Renal cortex interstitium (tissue), 11 donors: ENCODE data around the gene FOXE3. TPM values are rescaled to one million over a fixed set of nuclear protein-coding genes. Genes with fewer than 3 reads are reported as not detected.

Source experiments
- DNase-seq, 11 donors: peaks; one replicate each; pipeline ENCODE4 v3.0.0-alpha.2; 2013; ENCODE audit warnings: low read depth in 9 of 11, low spot score in 4 of 11; ENCODE audit errors: extremely low read depth in 1 of 11
- polyA plus RNA-seq, 3 donors: library from polyadenylated mRNA; unstranded; fragments of 120-200 nt; gene quantifications; one replicate each; pipeline ENCODE4 v1.2.1, GENCODE V29; 2013; ENCODE audit not compliant: insufficient read length in 3 of 3

Gene FOXE3
- polyA plus RNA-seq, 3 donors, result 0.18 to 0.20 (median 0.19) TPM

DNA sequence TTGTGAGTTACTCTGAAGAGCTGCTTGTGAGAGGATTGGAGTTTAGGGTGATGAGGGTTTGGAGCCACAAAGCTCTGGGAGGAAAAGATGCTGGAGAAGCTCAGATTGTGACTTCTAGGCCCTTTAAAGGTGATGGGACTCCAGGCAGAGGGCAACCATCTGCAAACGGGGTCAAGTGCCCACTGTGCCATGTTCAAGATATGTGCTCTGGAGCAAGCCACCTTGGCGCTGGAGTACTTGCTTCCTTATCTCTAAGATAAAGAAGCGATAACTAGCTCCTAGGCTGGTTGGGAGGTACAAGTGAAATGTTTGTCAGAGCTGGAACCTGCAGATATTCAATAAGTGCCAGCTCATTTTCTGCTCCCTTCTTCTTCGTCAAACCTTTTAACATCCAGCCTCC lies 14.3 kb upstream of the FOXE3 start:
- DNase-seq, result no peak

DNA sequence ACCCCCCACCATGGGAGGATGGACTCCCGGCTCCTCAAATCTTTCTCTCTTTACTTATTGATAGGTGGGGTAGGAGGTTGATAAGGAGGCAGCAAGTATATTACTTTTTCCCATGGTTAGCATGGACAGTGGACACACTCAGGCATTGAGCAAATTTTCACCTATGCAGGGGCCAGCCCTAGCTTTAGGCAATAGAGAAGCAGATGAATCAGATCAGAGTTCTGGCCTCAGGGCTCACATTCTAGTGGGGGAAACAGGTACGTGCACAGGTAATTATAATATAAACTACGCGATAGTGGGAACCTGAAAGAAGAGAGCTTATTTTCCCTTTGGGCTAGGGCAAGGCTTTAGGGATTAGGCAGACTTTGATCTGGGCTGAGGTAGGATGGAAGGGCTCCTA lies 13.5 kb upstream of the FOXE3 start:
- DNase-seq, result no peak

DNA sequence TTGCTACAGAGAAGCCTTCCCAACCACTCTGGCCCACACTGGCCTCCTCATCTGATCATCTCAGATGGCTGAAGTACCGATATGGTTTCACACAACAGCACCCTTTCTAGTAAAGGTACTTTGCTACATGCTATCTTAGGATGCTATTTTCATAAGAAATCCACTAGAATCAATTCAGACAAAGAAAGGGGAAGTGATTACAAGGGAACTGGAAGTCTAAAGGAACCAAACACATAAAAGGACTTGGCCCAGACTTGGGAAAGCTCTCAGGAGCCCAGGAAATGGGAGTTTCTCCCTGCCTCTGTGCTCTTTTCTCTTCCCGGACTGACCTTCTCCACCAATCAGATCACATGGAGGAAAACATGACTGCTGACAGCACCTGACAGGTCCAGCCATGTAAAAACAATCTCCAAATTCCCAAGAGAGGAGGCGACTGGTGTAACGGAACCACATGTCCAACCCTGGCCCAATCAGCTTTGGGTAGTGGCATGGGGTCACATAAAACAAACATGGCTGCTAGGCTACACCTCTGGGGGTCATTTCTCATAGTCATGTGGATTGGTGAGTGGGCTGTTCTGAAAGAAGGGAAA lies 12.7 kb upstream of the FOXE3 start:
- DNase-seq, result no peak

DNA sequence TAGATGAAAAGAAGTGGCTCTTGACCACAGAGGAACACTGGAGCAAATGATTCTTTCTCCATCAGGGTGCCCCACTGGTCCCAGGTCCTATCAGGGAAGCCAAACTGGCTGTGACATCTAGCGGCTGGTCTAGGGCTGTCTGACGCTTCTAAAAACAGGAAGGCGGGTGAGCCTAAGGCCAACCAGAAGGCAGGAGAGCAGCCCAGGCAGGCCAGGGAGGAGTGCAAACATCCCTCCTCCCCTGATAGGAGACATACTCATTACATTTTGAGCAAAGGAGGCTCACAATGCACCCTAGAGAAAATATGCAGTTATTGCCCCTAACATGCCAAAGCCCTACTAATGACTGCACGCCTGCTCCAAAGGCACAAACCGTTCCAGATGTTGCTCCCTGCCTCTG lies 10.4 kb upstream of the FOXE3 start:
- peak in 1 of 11 donors; percentile 17 for DNase-seq

DNA sequence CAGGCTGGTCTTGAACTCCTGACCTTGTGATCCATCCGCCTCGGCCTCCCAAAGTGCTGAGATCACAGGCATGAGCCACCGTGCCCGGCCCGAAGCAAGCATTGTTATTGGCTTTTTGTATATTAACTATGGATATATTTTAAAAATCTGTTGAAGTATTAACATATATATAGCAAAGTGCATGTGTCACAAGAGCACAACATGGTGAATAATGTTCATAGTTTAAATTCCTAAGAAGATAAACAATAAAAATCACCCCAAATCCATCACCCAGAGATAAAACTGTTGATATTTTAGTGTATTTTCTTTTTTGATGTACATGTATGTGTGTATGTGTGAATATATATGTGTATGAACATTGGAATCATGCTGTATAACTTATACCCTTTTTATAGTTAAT lies 9.1 kb upstream of the FOXE3 start:
- no peak for DNase-seq

DNA sequence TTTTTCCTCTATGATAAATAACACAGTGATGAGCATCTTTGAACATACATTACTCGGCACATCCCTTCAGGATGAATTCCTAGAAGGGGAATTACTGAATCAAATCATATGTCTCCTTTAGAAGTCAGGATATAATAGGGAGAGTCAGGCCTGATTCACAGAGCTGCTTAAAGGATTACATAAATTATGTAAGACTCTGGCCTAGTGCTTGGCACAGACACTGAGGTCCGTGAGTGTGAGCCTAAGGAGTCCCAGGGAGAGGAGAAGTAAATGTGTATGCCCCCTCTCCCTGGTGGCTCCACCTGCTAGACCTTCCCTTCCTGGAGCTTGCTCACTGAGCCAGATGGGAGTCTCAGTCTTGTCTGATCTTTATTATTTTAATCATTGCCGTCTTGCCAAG lies 8.6 kb upstream of the FOXE3 start:
- no peak for DNase-seq

DNA sequence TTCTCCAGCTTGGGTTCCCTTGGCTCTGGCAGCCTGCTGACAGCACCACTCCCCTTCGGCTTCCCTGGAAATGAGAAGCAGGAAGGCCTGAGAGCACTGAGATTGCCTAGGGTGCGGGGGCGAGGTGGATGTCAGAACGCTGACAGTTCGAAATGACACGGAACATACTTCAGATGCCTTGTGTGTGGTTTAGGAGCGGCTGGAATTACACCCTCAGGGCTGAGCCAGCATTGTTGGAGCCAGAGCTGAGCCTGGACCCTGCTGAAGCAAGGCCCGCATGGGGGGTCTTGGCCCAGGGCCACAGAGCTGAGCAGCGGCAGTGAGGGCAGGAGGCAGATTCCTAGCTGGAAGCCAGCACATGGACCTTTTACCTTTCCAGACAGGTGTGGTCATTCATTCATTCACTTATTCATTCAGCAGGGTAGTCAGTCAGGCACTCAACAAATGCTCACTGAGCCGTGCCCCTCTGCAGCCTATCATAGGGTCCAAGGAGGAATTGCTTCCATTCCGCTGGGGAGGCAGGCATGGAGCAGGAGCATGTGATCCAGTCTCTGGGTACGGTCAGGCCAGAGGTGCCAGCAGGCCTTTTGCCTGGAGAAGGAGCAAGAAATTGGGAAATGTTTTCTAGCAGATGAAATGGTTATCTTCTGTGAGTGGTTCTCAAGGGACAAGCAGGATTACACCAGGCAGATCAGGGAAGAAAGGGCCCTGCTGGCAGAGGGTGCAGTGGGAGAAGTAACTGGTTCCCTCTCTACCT lies 6.6 kb upstream of the FOXE3 start:
- peak in 3 of 11 donors; percentile 29 to 56 (median 47) for DNase-seq

DNA sequence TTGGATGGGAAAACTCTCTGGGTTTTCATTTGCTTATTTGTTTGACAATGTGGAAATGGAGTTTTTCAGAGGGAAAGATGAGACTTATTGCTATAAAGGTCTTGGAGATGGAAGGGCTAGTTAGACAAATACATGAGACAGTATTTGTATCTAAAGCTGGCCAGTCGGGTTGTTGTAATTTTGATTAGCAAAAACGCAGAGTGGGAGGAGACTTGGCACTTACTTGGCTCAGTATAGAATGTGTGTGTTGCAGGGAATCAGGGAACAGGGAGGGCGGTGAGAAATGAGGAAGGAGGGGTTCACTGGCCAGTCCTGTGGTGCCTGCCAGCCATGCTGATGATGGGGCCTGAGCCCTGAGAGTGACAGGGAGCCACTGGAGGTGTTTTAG lies 6.0 kb upstream of the FOXE3 start:
- no peak for DNase-seq

DNA sequence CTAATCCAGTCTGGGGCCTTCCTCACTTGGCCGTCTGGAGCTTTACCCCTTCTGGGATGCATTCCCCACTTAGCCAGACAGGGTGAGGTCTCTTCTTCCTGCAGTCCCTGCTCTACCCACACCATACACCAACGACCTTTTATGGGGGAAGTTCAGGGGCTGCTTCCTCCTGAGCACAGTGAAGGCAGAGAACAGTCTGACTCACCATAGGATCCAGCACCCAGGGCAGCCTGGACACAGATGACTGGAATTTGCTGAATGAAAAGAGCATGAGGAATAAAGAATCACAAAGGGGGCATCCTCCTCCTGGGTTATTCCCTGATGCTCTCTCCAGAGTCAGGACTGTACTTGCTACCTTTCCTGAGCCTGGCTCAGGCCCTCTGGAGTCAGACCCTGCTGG lies 4.6 kb upstream of the FOXE3 start:
- no peak for DNase-seq

DNA sequence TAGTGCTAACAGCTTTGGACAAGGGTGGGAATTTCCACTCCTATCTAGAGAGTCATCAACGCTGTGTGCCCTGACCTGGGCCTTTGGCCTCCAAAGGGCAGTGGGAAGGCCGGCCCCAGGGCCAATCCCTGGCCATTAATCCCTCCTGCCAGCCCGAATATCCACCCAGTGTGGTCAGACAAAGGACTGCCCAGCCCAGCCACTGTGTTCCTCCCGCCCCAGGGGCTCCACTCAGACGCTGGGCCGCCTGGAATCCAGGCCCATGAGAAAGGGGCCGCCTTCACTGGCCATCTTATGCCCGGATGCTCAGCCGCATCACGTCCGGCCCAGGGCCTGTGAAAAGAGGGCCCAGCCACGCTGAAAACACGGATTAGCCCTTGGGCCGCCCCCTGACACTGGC lies 3.6 kb upstream of the FOXE3 start:
- no peak for DNase-seq

DNA sequence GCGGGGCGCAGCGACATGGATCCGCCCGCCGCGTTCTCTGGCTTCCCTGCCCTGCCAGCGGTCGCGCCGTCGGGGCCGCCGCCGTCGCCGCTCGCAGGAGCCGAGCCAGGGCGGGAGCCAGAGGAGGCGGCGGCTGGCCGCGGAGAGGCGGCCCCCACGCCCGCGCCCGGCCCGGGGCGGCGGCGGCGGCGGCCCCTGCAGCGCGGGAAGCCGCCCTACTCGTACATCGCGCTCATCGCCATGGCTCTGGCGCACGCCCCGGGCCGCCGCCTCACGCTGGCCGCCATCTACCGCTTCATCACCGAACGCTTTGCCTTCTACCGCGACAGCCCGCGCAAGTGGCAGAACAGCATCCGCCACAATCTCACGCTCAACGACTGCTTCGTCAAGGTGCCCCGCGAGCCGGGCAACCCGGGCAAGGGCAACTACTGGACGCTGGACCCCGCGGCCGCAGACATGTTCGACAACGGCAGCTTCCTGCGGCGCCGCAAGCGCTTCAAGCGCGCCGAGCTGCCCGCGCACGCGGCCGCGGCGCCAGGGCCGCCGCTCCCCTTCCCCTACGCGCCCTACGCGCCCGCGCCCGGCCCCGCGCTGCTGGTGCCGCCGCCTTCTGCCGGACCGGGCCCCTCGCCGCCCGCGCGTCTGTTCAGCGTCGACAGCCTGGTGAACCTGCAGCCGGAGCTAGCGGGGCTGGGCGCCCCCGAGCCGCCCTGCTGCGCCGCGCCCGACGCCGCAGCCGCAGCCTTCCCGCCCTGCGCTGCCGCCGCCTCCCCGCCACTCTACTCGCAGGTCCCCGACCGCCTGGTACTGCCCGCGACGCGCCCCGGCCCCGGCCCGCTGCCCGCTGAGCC lies 459 bp downstream of the FOXE3 start:
- no peak for DNase-seq

DNA sequence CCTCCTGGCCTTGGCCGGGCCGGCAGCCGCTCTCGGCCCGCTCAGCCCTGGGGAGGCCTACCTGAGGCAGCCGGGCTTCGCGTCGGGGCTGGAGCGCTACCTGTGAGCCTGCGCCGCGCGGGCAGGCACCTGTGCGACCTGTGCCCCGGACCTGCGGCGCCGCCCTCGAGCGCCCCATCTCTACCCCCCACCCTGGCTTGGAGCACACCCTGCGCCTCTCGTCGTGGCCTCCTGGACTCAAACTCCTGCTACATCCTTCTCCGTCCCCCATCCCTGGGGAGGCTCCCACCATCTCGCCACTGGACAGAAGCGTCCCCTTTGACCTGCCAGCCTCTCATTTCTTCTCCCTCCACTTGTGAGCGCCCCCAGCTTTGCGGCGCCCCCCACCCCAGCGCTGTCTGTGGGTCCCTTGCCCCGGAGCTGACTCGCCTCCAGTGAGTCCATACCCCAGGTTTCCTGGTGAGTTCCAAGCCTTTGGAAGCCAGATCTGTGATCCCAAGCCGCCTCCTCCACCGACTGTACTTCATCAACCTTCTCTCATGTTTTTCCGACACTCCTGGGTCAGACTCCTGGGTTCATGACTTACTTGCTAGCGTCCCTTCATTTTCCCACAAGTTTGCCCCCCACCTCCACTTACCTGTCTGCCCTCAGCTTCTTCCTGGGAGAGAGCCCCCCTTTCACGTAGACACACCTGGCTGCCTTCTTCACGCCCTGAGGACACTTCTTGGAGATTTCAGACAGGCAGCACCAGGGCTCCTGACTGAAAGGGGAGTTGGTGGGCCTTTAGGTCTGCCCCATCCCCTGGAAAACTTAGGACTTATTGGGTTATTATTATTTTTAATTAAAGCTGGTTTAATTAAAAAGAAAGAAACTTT lies 1.3 kb downstream of the FOXE3 start:
- DNase-seq, result no peak

DNA sequence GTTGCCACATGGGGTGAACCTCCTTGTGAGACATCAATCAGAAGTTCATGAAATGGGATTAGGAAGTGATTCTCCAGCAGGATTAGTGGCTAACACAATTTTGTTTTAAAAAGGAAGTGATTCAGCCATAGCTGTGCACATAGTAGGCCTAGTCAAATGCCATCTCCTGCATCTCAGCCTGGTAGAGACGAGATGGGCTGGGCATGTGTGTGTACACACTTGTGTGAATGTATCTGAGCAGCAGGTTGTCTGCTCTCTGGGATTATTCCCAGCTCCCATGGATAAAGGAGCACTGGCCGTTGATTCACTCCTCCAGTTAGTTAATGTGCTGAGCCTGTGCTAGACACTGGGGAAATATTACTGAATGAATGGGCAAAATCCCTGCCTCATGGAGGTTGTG lies 2.0 kb downstream of the FOXE3 start:
- no peak for DNase-seq

DNA sequence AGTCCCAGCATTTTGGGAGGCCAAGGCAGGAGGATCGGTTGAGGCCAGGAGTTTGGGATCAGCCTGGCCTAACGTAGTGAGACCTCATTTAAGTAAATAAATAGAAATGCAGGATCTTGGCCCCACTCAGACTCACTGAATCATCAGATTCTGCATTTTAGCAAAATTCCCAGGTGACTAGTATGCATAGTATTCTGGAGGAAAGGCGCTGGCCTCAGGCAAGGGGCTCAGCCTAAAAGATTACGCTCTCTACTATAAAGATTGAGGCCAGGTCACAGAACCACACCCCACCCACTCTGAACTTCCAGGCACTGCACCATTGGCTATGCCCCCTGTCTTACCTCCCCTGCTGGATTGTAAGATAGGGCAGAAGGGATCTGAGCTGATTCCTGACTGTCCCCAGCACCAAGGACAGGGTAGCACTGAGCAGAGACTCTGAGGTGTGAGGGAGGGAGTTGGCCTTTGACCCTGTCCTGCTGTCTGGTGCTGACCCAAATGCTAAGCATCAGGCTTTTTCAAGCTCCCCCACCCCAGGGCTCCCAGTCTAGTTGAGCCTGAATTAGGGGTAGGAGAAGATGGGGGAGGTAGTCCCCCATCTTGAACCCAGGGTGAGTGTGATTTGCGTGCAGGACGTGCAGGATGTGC lies 2.7 kb downstream of the FOXE3 start:
- no peak for DNase-seq

DNA sequence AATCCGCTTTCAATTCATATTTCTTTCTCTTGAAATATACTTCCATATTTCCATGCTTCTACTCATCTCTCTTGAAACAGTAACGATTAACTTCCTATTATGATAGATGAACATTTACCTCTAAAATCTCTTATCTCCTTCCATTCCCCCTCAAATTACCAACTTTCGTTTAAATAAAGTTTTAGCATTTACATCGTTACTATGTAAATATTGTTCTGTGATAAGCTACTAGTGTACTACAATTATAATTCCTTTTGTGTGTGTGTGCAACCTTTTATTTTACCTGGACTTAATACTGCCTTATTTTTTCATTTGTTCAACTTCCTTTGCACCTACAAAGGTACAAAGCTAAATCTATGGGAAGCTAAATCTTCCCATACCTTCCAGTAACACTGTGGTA lies 4.5 kb downstream of the FOXE3 start:
- DNase-seq, result no peak

DNA sequence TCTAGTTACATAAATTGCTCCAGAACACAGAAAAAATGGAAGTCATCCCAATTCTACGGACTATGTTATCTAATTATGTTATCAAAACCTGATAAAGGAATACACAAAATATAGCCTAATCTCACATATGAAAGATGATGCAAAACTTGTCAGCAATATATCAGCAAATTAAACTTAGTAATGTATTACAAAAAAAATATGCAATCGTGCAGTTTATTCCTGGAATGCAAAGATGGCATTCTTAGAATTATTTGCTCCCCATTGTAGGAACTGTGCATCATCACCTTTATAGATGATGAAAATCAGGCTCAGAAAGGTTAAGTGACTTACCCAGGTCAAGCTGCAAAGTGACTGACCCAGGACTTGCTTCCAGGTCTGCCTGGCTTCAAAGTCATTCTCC lies 7.8 kb downstream of the FOXE3 start:
- DNase-seq, result no peak

DNA sequence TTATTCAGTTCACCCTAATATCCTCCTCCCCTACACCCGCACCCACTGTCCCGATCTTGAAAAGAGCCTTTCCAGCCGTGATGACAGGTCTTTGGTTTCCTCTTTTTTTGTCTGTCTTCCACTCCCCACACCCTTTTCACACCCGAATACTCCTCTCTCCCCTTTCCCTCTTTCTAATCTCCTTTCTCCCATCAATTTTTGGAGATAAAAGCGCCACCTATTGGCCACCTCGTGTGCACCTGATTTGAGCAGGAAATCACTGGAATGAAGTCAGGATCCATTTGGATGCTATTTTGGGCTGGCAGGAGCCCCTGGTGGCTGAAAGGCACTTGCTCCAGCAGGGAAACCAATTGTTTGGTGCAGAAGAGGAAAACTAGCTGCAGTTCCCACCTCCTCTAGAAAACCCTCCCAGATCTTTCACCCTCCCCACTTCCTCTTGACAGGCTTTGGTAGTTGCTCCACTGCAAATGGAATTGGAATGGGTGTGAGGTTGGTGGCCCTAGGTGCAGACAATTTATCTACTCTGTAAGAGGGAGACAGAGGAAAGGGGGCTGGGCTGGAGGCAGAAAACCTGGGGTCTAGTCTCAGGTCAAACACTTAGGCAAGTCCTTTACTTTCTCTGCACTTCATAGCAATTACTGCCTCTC lies 8.4 kb downstream of the FOXE3 start:
- no peak for DNase-seq

DNA sequence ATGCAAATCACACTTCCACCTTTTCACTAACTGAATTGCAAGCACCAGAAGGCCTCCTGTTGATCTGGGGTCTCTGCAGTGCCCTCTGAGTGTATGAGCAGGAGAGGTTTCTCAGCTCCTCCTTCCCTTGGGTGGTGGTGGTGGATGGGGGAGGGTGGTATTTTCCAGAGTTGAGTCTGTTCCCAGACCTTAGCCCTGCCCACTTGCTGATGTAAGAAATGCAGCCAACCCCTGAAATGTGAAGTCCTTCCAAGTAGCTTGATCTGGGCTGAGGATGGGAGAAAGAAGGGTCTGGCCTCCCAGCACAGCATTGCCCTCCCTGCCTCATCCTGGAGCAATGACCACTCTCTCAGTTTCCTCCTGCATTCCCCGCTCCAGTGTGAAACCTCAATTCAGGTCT lies 15.4 kb downstream of the FOXE3 start:
- DNase-seq, result no peak
